HG03045 (cell line): Measurements from ENCODE around the gene EIF4EBP3.

Source experiments
- ATAC-seq: cut with Tn5 transposase; IDR thresholded peaks from one replicate; pipeline ENCODE4 v1.9.1; 2021; ENCODE audit warnings: mild to moderate bottlenecking, moderate library complexity; ENCODE audit not compliant: unreplicated experiment

EIF4EBP3 gene

DNA sequence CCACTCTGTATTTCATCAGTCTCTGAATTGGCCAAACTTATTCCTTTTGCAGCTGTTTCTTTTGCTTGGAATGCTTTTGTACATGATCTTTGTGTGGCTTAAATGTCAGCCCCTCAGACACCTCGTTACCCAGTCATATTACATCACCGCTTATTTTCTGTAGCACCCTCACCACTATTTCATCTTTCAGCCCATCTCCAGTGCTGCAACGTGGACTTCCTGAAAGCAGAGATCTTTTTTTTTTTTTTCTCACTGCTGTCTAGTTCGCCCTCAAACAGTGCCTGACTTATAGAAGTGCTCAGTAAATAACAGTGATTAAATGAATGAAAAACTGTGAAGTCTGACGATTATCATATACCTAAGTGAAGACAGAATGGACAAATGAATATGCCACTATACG is 9.0 kb downstream of the EIF4EBP3 start:
- no peak for ATAC-seq

DNA sequence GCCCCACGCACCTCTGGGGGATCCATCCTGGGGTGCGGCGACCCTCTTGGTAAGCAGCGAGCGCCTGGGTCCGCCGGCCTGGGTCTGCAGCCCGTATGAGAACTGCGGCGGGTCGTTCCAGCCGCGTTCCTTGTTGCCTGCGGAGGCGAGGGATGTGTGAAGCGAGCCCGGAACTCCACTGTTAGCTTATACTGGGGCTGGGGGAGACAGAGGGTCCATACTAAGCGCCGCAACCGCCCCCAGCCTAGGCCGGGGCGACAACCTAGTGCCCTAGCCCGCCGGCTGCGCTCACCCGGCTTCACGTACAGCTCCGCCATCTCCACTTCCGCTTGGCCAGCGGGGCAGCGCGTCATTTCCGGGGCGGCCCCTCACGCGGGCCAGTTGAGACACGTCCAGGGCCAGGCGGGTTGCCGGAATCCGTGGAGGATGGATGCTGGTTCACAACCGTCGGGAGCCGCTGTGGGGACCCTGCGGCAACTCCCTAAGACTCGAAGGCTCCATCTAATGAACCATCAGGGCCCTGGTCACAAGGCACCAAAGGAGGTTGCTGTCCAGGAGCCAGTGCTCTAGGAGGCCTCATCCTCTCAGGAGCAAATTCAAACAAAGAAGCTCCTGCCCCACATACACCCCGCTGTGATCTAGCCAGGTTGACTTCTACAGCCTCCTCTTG is 9.8 kb downstream of the EIF4EBP3 start, which contains the start of gene SRA1:
SRA1 (minus strand) TSS at position 338 of the 670 bp plus-strand sequence; CDS start at position 317, 21 bp downstream.
- ATAC-seq: peak; percentile 95

DNA sequence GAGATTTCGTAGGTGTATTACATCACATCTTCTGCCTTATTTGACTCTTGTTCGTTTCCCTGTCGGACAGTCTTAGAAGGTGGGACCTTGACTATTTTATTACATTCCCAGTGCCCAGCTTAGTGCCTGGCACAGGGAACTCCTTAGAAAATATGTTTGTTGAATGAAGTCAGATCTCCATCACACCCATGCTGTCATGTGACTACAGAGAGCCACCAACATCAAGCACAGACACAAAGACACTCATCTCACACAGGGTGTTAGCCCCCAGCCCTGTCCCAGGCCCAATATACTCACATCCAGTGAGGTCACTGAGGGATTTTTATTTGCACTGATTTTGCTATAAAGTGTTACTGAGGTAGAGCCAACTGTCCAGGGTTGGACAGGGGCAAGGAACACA is 10.5 kb downstream of the EIF4EBP3 start:
- ATAC-seq: no peak

DNA sequence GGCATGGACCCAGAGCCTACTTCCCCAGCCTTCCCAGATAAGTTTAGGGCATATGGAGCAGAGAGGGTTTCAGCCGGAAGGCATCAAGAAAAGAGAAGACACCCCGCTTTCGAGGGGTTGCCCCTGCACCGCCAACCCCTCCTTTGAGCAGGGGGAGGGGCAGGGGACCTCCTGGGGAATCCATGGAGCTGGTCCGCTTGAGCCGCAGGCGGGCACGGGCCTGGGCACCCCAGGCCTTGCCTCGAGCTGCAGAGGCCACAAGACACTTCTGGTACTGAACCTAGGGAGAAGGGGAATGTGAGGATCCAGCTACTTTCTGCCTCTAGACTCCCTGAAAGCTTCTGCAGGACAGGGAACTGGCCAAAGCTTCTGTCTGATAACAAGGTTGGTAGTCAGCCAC is 11.1 kb downstream of the EIF4EBP3 start:
- ATAC-seq: no peak

DNA sequence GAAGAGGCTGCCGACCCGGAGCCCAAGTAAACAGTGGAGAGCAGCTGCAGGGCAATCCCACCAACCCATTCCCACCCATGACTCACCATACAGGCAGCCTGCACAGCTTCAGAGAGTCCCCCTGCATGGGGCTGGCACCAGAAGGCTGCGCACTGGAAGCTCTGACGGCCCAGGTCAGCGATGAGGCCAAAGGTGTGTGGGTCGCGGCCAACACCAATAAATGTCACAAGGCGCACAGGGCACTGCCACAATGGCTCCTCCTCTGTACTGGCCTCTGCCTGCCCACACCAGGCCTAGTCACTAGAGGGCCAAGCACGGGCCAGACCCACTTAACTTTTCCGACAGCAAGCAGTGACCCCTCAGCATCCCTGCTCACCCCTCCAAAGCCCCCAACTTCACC is 12.8 kb downstream of the EIF4EBP3 start:
- ATAC-seq: no peak

DNA sequence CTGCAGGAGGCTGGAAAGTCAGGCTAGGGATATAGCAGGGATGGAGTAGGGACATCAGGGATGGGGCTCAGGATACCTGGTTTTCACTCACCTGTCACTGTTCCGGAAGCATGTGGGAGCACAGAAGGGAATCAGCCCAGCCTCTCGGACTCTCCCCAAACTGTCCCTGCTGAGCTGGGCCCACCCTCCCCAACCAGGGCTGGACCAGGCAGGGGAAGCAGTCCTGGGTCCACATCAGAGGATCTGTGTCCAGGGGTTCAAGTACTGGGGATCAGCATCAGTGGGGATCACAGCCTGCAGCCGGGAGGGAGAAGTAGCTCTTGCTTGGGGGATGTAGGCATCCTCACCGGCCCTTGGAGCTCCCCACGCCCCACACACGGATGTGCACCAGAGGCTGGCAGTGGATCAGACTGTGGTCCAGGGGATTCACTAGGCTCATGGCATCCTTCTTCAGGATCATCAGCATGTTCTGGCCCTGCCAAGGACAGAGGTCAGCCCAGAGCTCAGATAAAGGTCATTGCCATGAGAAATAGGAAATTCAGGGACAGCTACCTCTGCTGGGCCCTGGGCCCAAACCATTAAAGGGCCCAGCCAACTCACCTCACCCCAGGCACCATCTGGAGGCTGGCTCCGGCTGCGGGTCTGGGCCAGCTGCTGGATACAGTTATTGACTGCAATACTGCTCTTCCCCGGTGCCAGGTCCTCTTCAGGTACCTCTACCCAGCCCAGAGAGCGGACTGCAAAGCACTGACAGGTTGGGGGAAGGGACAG is 14.5 kb downstream of the EIF4EBP3 start:
- ATAC-seq: no peak

DNA sequence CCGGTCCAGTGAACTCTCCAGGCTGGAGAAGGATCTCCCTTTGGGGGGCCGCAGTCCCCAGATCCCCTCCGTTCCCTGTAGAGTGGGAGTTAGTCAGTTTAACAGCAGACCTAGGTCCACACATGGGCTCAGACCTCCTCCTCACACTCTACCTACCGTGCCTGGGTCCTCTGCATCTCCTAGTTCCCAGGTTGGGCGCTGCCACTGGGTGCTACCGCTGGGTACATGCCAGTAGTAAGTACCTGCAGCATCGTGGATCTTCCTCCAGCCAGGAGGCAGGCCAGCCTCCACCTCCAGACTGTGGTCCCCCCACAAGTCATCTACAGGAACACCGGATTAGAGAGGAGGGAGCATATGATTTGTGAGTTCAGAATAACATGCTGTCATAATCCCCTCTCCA is 16.1 kb downstream of the EIF4EBP3 start:
- ATAC-seq: no peak

DNA sequence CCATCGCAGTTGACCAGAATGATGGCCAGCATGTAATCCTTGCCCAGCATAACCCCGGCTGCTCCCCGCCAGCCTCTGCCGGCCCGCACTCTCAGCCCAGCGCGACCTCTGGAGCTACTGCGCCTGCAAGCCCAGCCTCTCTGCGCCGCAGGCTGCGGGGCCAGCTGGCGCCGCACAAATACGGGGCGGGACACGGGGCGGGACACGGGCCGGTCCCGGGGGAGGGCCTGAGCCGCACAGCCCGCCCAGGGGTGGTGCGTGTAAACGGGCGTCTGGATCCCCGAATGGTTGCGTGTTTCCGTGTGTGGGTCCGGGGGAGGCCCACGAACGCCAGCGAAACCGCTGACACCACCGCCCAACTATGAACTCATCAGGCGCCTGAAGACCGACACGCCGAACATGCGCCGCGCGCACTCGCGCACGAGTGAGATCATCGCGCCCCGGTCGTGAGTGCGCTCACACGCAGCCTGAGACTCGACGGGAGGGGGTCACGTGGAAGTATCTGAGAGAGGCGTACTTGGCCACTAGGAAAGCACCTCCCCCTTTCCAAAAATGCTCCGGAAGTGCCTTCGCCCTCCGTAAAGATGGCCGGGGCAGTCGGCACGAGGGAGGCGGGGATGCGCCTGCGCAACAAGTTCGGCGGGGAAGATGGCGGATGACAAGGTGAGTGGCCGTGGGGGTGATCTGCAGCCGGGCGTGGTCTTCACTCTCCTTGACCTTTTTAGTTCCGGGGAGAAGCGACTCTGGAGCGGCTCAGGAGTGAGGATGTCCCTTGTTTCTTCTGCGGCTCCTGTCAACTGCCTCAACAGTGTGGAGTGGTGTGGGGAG is 16.9 kb downstream of the EIF4EBP3 start, which contains the start of the genes APBB3 and SLC35A4:
APBB3 (minus strand) TSS at position 403 of the 828 bp plus-strand sequence; CDS start at position 50, 353 bp downstream.
SLC35A4 (plus strand) TSS at position 633 of the 828 bp plus-strand sequence. CDS start 2,342 bp downstream, outside the sequence.
- peak; percentile 88 for ATAC-seq

DNA sequence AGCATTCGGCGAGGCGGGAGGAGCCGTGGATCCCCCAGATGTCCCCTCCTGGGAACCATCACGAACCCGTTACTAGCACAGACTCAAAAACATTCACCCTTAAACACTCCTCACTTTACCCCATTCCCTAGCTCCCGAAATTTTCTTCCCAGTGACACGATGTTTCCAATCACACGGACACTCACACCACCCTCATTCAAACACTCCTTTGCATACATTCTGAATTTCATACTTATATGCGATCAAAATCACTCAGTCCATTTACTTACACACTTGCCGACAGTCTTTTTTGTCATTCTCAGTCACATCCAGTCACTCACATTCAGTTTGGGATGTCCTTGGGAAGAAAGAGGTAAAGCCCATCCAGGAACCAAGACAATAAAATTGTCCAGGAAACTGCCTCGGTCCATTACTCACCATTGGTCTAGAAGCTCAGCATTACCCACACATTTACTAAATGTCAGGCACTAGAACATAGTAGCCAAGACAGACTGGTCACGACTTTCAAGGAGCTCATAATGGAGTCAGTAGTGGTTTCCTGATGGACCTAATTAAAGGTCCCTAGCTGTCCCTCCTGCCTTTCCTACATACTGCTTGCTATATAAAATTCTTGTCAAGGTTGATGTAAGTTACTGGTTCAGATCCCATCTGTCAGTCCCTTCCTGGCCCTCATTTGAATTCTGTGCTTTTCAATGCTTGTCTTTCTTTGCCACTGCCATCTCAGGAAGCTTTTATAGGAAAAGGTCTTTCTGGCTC is 17.7 kb downstream of the EIF4EBP3 start:
- ATAC-seq: no peak

DNA sequence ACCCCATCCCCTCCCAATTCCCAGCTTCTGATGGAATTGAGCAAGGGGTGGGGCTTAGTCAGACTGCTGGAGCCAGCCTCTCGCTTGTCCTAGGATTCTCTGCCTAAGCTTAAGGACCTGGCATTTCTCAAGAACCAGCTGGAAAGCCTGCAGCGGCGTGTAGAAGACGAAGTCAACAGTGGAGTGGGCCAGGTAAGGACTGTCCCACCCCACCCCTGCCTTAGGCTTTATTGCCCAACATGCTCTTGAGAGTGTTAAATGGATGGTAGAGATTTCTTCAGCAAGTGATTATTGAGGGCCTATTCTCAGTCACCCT is 18.3 kb downstream of the EIF4EBP3 start:
- no peak for ATAC-seq

DNA sequence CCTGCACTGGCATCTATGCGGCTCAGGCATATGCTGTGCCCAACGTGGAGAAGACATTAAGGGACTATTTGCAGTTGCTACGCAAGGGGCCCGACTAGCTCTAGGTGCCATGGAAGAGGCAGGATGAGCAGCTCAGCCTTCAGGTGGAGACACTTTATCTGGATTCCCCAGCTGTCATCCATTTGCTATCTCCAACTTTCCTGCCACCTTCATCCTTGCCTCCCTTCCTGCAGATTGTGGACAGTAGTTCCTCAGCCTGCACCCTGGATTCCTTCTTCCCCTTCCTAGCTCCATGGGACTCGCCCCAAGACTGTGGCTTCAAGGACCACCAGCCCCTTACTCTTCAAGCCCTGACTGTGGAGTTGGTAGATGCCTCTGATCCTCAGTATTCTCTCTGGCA is 19.2 kb downstream of the EIF4EBP3 start:
- no peak for ATAC-seq

DNA sequence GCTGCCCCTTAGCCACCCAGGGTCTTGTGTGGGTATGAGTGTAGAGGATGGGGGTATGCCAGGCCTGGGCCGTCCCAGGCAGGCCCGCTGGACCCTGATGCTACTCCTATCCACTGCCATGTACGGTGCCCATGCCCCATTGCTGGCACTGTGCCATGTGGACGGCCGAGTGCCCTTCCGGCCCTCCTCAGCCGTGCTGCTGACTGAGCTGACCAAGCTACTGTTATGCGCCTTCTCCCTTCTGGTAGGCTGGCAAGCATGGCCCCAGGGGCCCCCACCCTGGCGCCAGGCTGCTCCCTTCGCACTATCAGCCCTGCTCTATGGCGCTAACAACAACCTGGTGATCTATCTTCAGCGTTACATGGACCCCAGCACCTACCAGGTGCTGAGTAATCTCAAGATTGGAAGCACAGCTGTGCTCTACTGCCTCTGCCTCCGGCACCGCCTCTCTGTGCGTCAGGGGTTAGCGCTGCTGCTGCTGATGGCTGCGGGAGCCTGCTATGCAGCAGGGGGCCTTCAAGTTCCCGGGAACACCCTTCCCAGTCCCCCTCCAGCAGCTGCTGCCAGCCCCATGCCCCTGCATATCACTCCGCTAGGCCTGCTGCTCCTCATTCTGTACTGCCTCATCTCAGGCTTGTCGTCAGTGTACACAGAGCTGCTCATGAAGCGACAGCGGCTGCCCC is 19.8 kb downstream of the EIF4EBP3 start:
- ATAC-seq: no peak

DNA sequence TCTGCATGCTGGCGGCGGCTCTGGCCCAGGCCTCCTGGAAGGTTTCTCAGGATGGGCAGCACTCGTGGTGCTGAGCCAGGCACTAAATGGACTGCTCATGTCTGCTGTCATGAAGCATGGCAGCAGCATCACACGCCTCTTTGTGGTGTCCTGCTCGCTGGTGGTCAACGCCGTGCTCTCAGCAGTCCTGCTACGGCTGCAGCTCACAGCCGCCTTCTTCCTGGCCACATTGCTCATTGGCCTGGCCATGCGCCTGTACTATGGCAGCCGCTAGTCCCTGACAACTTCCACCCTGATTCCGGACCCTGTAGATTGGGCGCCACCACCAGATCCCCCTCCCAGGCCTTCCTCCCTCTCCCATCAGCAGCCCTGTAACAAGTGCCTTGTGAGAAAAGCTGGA is 20.4 kb downstream of the EIF4EBP3 start:
- no peak for ATAC-seq

DNA sequence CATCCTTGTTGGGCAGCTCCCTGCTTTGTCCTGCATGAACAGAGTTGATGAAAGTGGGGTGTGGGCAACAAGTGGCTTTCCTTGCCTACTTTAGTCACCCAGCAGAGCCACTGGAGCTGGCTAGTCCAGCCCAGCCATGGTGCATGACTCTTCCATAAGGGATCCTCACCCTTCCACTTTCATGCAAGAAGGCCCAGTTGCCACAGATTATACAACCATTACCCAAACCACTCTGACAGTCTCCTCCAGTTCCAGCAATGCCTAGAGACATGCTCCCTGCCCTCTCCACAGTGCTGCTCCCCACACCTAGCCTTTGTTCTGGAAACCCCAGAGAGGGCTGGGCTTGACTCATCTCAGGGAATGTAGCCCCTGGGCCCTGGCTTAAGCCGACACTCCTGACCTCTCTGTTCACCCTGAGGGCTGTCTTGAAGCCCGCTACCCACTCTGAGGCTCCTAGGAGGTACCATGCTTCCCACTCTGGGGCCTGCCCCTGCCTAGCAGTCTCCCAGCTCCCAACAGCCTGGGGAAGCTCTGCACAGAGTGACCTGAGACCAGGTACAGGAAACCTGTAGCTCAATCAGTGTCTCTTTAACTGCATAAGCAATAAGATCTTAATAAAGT is 21.1 kb downstream of the EIF4EBP3 start:
- no peak for ATAC-seq

DNA sequence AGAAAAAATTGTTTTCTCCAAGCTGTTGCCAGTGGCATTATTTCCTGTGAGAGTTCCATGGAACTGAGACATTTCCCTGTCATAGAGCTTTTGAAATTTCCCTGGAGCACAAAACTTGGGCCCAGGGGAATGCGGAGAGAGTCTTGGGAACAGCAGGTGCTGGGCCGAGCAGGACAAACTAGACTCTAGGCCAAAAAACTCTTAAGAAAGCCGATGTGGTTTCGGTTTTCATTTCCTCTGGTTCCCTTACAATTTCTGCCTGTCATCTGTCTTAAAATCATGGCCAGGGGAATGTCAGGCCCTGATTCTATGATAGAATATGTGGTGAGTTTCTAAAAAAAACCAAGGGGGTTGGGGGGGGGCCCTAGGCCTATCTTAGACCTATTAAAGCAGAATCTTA is 21.7 kb downstream of the EIF4EBP3 start:
- ATAC-seq: no peak

DNA sequence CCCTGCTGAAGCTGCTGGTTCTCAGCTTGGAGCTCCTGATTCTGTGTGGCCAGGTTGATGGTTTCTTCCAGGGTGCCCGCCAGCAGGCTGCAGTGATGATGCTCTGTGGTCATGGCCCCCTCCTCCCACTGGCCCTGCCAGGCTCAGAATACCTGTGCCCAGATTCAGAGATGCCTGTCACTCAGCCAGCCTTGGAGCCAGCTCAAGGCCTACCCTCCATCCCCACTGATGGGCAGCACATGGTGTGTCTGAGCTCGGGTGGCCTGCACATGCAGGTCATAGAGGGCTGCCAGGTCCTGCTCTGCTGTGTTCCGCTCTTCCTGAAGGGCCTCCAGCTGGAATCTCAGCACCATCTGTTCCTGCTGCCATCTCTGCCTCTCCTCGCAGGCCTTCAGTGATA is 22.6 kb downstream of the EIF4EBP3 start:
- ATAC-seq: no peak

DNA sequence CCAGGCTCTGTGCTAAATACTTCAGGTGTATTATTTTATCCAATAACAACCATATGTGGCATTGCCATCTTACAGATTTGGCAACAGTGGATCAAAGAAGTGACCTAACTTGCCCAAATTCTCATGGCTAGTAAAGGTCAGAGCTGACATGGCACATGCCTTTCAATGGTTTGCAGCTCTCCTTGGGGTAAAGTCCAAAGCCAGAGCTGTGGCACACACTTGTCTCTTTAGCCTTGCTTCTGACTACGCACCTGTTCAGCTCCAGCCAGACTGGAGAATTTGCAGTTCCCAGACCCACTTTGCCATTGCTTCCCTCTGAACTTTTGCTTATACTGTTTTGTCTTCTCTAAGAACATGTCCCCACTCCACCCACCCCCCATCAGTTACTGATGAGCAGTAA is 23.0 kb downstream of the EIF4EBP3 start:
- ATAC-seq: no peak

DNA sequence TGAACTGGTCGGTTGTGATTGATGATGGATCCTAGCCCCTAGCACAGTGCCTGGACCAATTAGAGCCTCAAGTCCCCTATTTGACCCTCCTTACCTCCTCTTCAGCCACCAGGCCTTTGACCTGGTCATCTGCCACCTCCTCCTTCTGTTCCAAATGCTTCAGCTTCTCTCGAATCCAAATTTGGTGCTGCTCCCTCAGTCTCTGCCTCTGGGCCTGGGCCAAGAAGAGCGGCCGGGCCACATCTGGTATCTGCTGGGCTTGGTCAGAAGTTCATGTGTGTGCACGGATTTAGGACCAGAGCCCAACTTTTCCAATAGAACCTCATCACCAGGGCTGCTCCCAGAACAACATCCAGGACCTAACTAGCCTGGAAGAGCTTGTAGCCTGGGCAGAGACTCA is 23.6 kb downstream of the EIF4EBP3 start:
- ATAC-seq: no peak

DNA sequence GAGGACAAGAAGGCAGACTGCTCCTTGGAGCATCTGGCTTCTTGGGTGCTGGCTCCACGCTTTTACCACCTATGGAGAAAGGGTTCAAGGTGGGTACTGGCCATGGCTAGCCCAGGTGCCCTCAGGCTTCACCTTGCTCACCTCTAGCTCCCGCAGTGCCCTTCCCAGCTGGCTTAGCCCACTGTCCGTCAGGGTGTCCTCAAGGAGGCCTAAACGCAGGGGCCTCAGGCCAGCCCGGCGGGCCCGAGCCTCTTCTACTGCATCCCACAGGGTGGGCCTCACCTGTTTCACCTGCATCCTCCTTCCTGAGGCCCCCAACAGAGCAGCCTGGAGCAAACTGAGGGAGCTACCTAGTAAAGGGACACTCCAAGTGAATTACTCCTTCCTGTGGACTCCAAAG is 26.2 kb downstream of the EIF4EBP3 start:
- no peak for ATAC-seq

DNA sequence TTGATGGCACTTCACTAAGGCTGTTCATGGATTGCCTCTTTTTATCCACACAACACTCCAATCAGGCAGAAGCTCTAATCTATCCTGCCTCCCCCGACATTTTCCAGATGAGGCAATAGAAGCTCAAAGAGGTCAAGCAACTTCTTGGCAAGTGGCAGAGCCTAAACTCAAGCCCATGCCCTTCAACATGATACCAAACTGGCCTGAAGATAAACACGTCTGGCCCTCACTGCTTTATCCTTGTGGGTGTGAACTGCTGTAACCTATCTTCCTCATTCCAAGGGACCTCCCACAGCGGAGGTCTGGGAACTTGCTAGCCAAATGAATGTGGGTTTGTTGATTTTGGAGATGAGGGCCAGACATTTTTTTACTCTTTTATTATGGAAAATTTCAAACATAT is 26.7 kb downstream of the EIF4EBP3 start:
- ATAC-seq: no peak
